K562 (cell line): ENCODE data around the gene SPHK2. TPM values are rescaled to one million over a fixed set of nuclear protein-coding genes. Genes with fewer than 3 reads are reported as not detected.

Source experiments
- BACH1 ChIP-seq: fragments of 200-800 bp; sonication (Bioruptor generic); IDR thresholded peaks from 2 replicates; pipeline ENCODE4 v1.6.1; 2016; ENCODE audit warnings: missing genetic modification characterization, missing compliant biosample characterization
- CLOCK ChIP-seq: fragments of 250-450 bp; sonication (Bioruptor Pico); IDR thresholded peaks from 2 replicates; pipeline ENCODE4 v1.4.0; 2020; ENCODE audit warnings: mild to moderate bottlenecking, moderate library complexity, borderline replicate concordance
- CTCF ChIP-seq, 3 experiments: IDR thresholded peaks in 2 of 3; conservative IDR thresholded peaks in 1 of 3; 2 replicates each; pipeline ENCODE4 v1.5.1; 2011 to 2012; ENCODE audit warnings: low read length in 3 of 3, mild to moderate bottlenecking in 3 of 3, control low read depth in 2 of 3, improper control_type of control experiment in 1 of 3, inconsistent platforms in 1 of 3, low read depth in 1 of 3, mixed read lengths in 1 of 3, moderate library complexity in 1 of 3; ENCODE audit not compliant: insufficient read depth in 2 of 3
- HDAC1 ChIP-seq, 2 experiments: fragments of 450-650 bp; IDR thresholded peaks; 2 replicates each; pipeline ENCODE4 v1.6.1; 2016 to 2017; ENCODE audit warnings: inconsistent platforms in 1 of 2, mild to moderate bottlenecking in 1 of 2, moderate library complexity in 1 of 2
- HDAC3 ChIP-seq: fragments of 450-650 bp; IDR thresholded peaks from 2 replicates; pipeline ENCODE4 v1.6.1; 2018; ENCODE audit warnings: borderline replicate concordance, mild to moderate bottlenecking, moderate library complexity; ENCODE audit not compliant: partially characterized antibody
- HNRNPUL1 ChIP-seq: fragments of 200-400 bp; formaldehyde crosslinking; IDR thresholded peaks from 2 replicates; pipeline ENCODE4 v1.6.1; 2017; ENCODE audit warnings: low read length
- KLF6 ChIP-seq: fragments of 250-450 bp; sonication (Bioruptor Pico); IDR thresholded peaks from 2 replicates; pipeline ENCODE4 v1.4.0; 2020; ENCODE audit warnings: mild to moderate bottlenecking, moderate library complexity, borderline replicate concordance
- MTA1 ChIP-seq: fragments of 450-650 bp; IDR thresholded peaks from 2 replicates; pipeline ENCODE4 v1.6.1; 2017; ENCODE audit warnings: borderline replicate concordance
- PCBP2 ChIP-seq: fragments of 200-400 bp; formaldehyde crosslinking; IDR thresholded peaks from 2 replicates; pipeline ENCODE4 v1.6.1; 2018; ENCODE audit warnings: low read length, low read depth, mild to moderate bottlenecking, moderate library complexity; ENCODE audit not compliant: poor library complexity, severe bottlenecking
- PHB2 ChIP-seq: fragments of 450-650 bp; IDR thresholded peaks from 2 replicates; pipeline ENCODE4 v1.6.1; 2017; ENCODE audit warnings: low read depth
- RCOR1 ChIP-seq, 2 experiments: IDR thresholded peaks; 2 replicates each; pipeline ENCODE4 v1.6.1; 2012; ENCODE audit warnings: low read depth in 2 of 2, low read length in 2 of 2, borderline replicate concordance in 1 of 2, improper control_type of control experiment in 1 of 2
- RFX5 ChIP-seq: IDR thresholded peaks from 2 replicates; pipeline ENCODE4 v1.6.1; 2011; ENCODE audit warnings: low read depth, mild to moderate bottlenecking, improper control_type of control experiment, low read length
- SMAD4 ChIP-seq: fragments of 250-450 bp; sonication (Bioruptor Pico); conservative IDR thresholded peaks from 2 replicates; pipeline ENCODE4 v1.8.0; 2021; ENCODE audit warnings: inconsistent platforms, mild to moderate bottlenecking, moderate library complexity
- SPI1 ChIP-seq: IDR thresholded peaks from 2 replicates; pipeline ENCODE4 v1.6.1; 2011; ENCODE audit warnings: low read depth, low read length, control low read depth, borderline replicate concordance
- SREBF1 ChIP-seq: fragments of 150-350 bp; IDR thresholded peaks from 2 replicates; pipeline ENCODE4 v1.6.1; 2014; ENCODE audit warnings: antibody characterized with exemption, low read depth, low read length, borderline replicate concordance
- SRSF9 ChIP-seq: fragments of 200-400 bp; formaldehyde crosslinking; IDR thresholded peaks from 2 replicates; pipeline ENCODE4 v1.6.1; 2017; ENCODE audit warnings: low read depth, low read length, borderline replicate concordance
- ZEB2 ChIP-seq: fragments of 450-650 bp; IDR thresholded peaks from 2 replicates; pipeline ENCODE4 v1.6.1; 2016
- ZFP30 ChIP-seq: fragments of 250-450 bp; sonication (Bioruptor Pico); IDR thresholded peaks from 2 replicates; pipeline ENCODE4 v1.8.0; 2022; ENCODE audit warnings: moderate library complexity, mild to moderate bottlenecking, inconsistent platforms, borderline replicate concordance
- ZNF140 ChIP-seq: fragments of 250-450 bp; sonication (Bioruptor Pico); IDR thresholded peaks from 2 replicates; pipeline ENCODE4 v1.8.0; 2021; ENCODE audit warnings: moderate library complexity, mild to moderate bottlenecking, inconsistent platforms
- ZNF444 ChIP-seq: fragments of 250-450 bp; sonication (Bioruptor Pico); IDR thresholded peaks from 2 replicates; pipeline ENCODE4 v1.4.0; 2020; ENCODE audit warnings: mild to moderate bottlenecking, moderate library complexity
- ZNF561 ChIP-seq: fragments of 450-650 bp; formaldehyde crosslinking; conservative IDR thresholded peaks from 2 replicates; pipeline ENCODE4 v1.4.0; 2020; ENCODE audit warnings: mild to moderate bottlenecking, moderate library complexity
- ZNF586 ChIP-seq: fragments of 450-650 bp; formaldehyde crosslinking; conservative IDR thresholded peaks from 2 replicates; pipeline ENCODE4 v1.4.0; 2020; ENCODE audit warnings: mild to moderate bottlenecking, moderate library complexity
- polyA plus RNA-seq, 8 experiments: library from polyadenylated mRNA; depleted of rRNA in 4 of 8; stranded (reverse) in 5 of 8; unstranded in 3 of 8; fragments of >200 nt; fragmentation: Nextera tagmentation in 2 of 8; fragmentation: Illumina TruSeq in 1 of 8; extraction: Ambion mirVana in 2 of 8; extraction: Trizol in 1 of 8; gene quantifications; 2 replicates each; pipeline versions ENCODE4 v1.2.1 to v1.2.3, GENCODE V29; 2011 to 2014; ENCODE audit warnings: inconsistent platforms in 1 of 8, missing spikeins in 1 of 8
- total RNA-seq, 7 experiments: library from RNA; depleted of rRNA in 6 of 7; stranded (reverse); fragments of >200 nt in 6 of 7; fragmentation: Illumina TruSeq in 2 of 7; extraction: Trizol in 2 of 7; gene quantifications; 2 replicates each; pipeline versions ENCODE4 v1.2.1 to v1.2.3, GENCODE V29; 2011 to 2021; ENCODE audit warnings: low replicate concordance in 1 of 7
- TF ChIP-seq, protein P1 (sequence below): fragments of 250-450 bp; sonication (Bioruptor Pico); IDR thresholded peaks from 2 replicates; pipeline ENCODE4 v1.4.0; 2020; ENCODE audit warnings: borderline replicate concordance

Gene SPHK2
- total and polyA plus RNA-seq, 9 of the 15 experiments (the other 6 are each of a cell fraction or from before 2014, with no cell fraction given): 0.10 to 15.2 (median 2.9) TPM

DNA sequence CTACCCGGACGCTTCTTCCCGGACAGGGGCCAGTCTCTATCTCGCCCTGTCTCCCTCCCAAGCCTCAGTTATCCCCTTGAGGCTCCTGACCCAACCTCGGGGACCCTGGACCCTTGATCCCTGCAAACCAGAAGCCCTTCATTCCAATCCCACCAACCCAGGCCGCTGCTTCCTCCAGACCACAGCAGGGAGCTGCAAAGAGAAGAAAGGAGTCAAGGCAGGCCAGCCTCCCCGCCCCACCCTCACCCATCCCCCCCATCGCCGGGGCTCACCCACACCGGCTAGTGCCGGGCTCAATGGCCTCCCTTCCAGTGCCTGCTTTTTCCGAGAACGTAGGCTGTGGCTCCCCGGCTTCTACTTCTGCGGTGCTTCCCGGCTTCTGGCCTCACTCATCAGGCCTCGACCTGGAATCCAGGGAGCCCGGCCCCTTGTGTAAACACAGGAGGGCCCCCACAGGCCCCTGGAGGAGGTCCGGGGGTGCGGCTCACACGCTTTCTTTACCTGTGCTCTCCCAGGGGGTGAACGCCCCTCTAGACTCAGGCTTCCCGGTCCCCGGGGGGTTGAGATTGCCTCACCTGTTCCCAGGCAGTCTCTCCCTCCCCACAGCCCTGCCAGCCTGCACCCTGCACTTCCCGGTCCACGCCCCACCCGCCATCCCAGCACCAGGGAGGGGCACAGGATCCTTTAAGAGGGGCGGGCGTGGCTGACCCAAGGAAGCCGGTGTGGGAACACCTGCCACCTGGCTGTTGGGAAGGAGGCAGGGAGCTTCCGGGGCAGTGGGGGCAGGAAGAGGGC, 4.7 kb upstream of the SPHK2 start, which contains the start of gene FAM83E (continued):
- TF ChIP-seq SRSF9 (no peak), ZEB2 (0 out of 2 replicates have a peak, but pooled peaks have one; percentile 17), SPI1 (no peak), ZNF561 (CRISPR knock-in tag) (no peak), RCOR1 (IDR thresholded peaks at IDR 0.05; ENCODE audit: borderline replicate concordance in 1 of 2, low read depth in 2 of 2, low read length in 2 of 2) (no peak), PHB2 (no peak), ZNF444 (peak; percentile 64; the same call in 1 of the 2 replicates), PCBP2 (no peak), HDAC3 (no peak), BACH1 (tag) (no peak), KLF6 (CRISPR knock-in tag) (no peak), HDAC1 (IDR thresholded peaks at IDR 0.05) (no peak), RFX5 (no peak), SREBF1 (no peak), ZFP30 (CRISPR knock-in tag) (no peak), CLOCK (no peak), CTCF (IDR thresholded peaks at IDR 0.05 in 2 of 3, conservative IDR thresholded peaks at IDR 0.05 in 1 of 3; ENCODE audit: insufficient read depth in 2 of 3, low read depth in 1 of 3, low read length in 3 of 3) (no peak), MTA1 (no peak), ZNF140 (CRISPR knock-in tag) (no peak), SMAD4 (CRISPR knock-in tag) (no peak), ZNF586 (CRISPR knock-in tag) (peak; percentile 81; the same call in 1 of the 2 replicates), HNRNPUL1 (no peak)
- TF ChIP-seq, protein P1, sequence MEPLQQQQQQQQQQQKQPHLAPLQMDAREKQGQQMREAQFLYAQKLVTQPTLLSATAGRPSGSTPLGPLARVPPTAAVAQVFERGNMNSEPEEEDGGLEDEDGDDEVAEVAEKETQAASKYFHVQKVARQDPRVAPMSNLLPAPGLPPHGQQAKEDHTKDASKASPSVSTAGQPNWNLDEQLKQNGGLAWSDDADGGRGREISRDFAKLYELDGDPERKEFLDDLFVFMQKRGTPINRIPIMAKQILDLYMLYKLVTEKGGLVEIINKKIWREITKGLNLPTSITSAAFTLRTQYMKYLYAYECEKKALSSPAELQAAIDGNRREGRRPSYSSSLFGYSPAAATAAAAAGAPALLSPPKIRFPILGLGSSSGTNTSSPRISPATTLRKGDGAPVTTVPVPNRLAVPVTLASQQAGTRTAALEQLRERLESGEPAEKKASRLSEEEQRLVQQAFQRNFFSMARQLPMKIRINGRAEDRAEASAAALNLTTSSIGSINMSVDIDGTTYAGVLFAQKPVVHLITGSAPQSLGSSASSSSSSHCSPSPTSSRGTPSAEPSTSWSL: no peak
